NCI-H2081 treated with DMSO at 0.1 percent for 48 hours (cell line): ENCODE data around the gene ATAD3C.

Source experiments
- DNase-seq: peaks from one replicate; lab custom pipeline; 2025; lab: John Stamatoyannopoulos, UW

The ATAD3C gene

DNA sequence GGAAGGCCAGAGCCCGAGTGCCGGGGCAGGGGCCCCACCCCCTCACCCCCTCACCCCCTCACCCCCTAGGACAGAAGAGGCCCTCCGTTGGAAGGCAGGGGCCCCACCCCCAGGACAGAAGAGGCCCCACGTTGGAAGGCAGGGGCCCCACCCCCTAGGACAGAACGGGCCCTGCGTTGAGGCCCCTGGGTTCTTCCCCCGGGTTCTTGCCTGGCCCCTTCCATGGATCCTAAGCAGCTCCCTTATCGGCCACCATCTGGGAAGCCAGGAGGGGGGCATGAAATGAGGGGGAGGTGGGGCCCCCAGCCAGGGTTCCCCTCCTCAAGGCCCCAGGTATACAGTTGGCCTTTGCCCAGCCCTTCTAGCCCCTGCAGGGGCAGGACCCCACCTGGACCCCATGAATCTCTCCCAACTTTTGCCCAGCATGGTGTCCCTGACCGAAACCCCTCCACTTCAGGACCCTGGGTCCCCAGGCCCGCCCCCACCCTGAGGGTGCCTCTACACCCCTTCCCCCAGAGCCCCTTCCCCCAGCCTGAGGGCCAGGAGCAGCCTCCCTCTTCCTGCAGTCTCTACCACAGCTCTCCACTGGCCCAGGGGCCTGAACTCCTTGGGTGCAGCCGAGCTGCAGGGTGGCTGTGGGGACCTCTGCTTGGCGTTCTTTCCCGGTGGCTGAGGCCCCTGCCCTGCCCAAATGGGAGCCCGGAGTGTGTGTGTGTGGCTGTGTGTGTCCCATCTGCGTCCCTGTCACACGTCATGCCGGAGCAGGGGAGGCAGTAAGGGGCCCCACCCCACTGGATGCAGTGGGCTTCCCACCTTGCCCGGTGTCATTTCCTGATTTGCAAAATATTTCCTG, 18.3 kb upstream of the ATAD3C start:
- DNase-seq: no peak

DNA sequence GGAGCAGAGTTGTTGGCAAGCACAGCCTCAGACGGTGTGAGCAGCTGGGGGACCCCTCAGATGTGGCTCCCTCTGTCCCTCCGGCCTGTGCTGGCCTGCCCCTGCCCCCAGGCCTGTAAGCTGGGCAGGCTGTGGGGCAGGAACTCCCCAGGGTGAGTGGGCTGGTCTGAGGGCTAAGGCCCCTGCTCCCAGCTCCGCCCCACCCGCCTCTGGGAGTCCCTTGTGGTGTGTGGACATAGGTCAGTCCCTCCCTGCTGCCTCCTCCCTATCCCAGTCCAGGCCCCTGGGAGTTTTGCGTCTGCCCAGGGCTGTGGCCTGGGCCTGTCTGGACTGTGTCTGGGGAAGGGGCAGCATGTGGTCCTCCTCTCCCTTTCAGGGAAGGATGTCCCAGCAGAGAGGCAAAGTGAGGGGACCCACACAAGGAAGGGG, 17.6 kb upstream of the ATAD3C start:
- DNase-seq: no peak

DNA sequence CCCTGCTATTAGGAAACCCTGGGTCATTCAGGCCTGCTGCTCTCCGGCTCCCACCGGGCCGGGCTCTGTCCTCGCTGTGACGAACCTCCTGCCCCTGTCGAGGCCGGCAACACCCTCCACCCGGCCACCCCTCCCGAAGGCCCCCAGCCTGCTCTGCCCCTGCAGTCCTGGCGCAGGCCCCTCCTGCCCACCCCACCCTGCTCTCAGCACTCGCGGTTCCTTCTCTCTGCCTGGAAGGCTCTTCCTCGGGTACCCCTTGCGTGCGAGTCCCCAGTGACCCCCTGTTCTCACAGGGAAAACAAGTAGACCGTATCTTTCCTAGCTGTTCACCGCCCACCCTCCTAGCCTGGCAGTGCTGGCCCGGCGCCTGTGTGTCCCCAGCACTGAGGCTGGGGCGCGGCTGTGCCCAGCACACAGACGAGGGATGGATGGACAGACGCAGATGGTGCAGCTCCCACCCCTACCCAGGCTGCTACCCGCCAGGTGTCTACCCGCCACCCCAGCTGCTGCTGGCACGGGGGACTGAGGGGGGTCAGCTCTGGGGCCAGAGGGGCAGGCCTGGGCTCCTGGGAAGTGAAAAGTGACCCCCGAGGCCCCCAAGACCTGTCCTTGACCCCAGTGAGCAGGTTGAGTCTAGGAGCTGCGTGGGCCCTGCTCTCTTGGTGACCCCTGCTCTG, 17.1 kb upstream of the ATAD3C start:
- DNase-seq: no peak

DNA sequence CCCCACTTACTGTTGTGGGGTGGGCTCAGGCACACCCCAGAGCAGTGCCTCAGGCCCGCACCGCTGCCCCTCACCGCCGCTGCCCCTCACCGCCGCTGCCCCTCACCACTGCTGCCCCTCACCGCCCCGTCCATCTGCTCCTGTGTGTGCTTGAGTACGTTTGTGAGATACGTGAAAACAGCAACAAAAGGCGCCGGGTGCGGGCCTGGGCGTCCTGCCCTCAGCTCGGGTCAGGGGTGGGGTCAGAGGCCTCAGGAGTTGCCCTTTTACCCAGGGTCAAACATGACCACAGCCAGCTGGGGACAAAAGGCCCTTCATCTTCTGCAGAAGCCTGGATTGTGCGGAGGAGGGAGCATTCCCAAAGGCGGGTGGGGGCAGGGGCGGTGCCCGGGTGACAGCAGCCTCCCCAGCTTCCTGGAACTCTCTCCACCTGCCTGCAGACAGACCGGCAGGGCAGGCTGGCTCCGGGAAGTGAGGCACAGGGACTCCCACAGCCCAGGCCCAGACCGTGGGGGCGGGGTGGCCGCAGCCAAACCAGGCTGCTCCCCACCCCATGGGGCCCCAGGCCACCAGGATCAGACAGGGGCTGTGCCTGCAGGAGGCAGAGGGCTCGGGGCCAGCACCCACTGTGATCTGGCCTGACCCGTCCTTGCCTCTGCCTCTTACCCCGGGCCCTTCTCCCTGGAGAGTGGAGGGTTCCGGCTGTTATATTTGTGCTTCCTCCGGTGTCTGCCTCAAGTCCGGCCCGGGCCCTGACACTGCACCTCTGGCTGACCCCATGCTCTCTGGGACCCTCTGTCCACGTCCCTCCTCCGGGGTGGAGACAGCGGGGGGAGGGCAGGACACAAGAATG, 16.3 kb upstream of the ATAD3C start:
- DNase-seq: no peak

DNA sequence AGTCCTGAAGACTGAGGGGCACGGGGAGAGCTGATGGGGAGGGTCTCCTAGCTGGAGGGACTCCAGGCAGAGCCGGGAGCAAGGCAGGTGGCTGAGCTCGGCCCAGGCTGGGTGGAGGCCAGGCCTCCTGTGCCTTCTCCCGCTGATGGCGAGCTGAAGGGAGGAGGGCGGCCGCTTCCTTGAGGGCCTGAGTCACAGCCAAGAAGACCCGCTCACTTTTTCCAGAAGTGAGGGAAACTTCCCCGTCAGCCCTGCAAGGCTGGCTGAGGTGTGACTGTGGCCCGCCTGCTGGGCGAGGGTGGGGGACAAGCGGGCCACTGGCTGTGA, 15.7 kb upstream of the ATAD3C start:
- no peak for DNase-seq

DNA sequence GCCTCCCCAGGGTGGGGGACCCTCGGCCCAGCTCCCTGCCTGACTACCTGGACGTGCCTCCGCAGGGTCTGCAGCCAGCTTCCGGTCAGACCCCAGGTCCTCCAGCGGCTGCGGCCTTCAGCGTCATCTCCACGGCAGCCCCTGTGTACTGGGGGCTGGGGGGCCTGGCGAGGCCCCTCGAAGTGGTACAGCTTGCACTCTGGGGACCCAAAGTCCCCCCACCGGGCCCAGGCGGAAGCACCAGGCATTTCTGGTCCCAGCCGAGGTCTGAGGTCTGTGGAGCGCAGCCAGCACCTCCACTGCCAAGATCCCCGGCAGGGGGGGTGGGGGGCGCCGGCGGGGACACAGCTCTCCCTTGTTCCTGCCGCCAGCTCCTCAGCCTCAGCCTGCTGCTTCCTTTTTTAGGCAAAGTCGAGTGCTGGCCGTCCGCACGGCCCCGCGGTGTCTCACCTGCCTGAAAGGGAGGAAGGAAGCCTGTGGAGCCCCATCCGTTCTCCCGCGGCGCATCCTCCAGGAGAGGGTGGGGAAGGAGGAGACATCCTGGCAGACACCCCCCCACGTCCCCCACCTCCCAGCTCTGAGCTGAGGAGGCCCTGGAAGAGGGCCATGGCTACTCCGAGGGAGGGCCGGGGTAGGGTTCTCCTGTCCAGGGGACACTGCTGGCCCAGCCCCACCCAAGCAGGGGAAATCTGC, 15.2 kb upstream of the ATAD3C start:
- no peak for DNase-seq

DNA sequence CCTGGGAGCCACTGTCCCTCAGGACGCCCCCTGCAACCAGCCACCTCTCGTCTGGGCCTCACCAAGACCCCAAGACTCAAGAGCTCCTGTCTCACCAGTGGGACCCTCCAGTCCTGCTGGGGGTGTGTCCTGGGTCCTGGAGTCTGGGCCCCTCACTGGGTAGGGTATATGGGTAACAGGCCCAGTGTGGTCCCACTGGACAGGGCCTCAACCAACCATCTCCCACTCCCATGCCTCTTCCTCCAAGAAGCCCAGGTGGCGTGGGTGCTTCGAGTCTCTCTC, 14.7 kb upstream of the ATAD3C start:
- no peak for DNase-seq

DNA sequence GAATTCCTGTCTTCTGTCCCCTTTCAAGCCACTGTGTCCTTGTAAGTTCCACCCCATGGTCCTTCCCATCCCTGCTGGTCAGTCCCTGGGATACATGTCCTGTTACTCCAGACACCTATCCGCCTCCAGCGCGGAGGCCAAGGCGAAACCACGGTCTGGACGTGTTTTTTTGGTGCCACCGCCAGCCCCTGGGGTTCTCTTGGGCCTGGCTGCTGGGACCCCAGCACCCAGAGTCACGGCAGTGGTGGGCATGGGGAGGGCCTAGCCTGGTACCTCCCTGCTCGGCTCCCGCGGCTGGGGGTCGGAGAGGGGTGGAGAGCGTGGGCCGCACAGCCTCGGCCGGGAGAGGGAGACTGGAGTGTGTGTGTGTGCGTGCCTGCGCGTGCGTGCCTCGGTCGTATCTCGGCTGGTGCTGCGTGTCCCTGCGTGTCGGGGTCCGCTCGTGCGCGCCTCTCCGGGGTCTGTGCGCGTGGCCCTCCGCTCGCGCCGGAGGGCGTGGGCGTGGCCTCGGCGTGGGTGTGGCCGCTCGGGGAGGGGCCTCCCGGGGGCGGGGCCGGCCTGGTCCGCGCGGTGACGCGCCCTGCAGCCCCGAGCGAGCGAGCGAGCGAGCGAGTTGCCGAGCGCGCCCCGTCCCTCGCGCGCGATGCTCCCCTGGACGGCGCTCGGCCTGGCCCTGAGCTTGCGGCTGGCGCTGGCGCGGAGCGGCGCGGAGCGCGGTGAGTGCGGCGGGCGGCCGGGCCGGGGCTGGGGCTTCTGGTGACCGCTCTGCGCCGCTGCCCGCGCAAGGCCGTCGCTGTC, 14.2 kb upstream of the ATAD3C start, which contains the start of gene VWA1:
Gene VWA1 (plus strand): TSS at position 585 of the 798 bp plus-strand sequence. CDS start 59 bp downstream, at position 644.
- no peak for DNase-seq

DNA sequence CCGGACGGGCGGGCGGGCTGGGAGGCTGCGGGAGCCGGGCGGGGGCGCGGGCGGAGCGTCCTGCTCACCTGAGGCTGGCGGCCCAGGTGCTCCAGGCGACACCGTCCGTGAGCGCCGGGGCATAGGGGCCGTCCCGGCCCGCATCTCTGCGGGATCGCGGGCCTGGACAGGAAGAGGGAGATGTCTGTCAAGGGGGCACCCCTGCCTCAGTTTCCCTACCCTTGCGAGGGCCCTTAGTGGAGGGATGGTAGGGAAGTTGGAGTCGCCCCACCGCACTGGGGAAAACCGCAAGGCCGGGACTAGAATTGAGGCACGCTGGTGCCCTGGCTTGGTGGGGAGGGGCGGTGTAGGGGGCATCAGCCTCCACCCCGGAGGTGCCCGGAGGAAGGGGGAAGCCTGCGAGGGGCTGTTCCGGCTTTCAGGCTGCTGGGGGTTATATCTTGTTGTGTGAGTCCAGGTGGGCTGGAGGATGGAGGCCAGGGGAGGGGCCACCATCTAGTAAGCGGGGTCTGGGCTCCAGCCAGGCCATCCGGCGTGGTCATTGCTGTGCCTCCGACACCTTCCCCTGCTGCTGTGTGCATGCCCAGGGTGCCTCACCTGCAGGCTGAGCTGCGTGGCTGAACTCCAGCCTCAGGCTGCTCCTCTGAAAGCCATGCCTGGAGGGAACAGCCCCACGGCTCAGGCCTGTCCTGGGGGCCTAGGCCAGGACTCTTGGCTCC, 13.4 kb upstream of the ATAD3C start:
- no peak for DNase-seq

DNA sequence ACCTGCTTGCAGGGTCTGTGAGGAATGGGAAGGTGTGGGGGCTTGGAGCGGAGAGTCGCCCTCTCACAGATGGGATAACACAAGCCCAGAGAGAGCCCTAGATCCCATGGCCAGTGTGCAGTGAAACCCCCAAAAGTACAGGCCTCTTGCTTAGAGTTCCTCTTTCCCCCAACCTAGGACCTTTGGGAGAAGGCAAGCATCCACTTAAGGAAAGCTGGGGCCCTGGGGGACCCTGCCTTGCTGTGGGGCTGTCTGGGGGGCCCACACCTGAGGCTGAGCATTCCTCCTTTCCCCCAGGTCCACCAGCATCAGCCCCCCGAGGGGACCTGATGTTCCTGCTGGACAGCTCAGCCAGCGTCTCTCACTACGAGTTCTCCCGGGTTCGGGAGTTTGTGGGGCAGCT, 12.9 kb upstream of the ATAD3C start:
- no peak for DNase-seq

DNA sequence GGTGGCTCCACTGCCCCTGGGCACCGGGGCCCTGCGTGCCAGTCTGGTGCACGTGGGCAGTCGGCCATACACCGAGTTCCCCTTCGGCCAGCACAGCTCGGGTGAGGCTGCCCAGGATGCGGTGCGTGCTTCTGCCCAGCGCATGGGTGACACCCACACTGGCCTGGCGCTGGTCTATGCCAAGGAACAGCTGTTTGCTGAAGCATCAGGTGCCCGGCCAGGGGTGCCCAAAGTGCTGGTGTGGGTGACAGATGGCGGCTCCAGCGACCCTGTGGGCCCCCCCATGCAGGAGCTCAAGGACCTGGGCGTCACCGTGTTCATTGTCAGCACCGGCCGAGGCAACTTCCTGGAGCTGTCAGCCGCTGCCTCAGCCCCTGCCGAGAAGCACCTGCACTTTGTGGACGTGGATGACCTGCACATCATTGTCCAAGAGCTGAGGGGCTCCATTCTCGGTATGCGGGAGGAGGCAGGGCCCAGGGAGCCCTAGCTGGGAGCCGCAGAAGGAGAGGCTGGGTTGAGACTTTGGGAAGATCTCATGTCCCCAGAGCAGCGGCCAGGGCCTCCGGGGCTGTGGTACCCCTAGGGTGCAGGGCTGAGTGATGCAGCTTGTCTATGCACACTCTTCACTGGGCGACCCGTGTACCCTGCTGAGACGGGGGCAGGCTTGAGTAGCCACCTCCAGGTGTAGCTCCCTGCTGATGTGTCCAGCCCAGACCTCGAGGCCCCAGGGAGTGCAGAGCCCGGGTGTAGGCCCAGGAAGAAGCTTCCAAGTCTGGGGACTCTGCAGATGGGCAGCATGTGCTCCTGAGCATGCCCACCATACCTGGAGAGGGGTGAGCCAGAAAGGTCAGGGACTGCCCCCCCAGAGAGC, 12.2 kb upstream of the ATAD3C start:
- DNase-seq: no peak

DNA sequence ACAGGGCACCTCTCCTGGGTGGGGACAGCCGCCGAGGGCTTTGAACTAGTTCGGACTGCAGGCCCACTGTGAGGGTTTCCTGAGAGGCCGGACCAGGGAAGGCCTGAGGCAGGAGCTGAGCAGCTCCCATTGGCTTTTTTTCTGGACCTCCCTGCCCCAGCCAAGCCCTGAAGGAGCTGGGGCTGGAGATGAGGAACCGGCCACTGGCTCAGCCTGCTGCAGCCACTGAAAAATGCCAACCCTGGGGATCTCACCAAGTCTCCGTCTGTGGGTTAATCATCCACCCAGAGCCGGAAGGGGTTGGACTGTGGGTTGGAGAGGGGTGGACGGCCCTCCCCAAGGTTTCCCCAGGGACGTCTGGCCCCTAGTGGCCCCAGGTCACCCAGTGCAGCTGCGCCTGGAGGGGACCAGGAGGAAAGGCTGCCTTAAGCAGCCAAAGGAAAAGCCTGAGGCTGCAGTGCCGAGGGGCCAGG, 11.5 kb upstream of the ATAD3C start:
- DNase-seq: no peak

DNA sequence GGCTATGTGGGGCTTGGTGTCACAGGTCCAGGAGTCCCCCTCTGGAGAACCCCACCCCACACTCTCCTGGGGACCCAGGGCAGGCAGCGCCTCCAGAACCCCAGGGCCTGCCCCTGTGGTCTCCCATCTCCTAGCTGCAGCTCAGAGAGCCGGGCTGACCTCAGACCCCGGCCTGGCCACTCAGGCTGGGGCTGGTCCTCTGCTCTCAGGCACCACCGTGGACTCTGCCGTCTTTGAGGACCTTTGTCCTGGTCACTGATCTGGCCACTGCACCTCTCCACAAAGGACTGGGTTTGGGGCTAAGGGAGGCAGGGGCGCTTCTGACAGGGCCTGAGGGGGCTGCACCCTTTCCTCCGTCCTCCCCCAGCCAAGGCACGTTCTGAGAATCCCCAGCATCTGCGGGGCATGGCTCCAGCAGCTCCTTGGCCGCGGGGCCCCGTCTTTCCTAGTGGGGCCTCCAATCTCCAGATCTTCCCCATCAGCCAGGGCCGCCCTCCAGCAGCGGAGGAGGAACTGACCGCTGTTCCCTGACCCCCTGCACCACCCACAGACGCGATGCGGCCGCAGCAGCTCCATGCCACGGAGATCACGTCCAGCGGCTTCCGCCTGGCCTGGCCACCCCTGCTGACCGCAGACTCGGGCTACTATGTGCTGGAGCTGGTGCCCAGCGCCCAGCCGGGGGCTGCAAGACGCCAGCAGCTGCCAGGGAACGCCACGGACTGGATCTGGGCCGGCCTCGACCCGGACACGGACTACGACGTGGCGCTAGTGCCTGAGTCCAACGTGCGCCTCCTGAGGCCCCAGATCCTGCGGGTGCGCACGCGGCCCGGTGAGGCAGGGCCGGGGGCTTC, 10.7 kb upstream of the ATAD3C start:
- no peak for DNase-seq

DNA sequence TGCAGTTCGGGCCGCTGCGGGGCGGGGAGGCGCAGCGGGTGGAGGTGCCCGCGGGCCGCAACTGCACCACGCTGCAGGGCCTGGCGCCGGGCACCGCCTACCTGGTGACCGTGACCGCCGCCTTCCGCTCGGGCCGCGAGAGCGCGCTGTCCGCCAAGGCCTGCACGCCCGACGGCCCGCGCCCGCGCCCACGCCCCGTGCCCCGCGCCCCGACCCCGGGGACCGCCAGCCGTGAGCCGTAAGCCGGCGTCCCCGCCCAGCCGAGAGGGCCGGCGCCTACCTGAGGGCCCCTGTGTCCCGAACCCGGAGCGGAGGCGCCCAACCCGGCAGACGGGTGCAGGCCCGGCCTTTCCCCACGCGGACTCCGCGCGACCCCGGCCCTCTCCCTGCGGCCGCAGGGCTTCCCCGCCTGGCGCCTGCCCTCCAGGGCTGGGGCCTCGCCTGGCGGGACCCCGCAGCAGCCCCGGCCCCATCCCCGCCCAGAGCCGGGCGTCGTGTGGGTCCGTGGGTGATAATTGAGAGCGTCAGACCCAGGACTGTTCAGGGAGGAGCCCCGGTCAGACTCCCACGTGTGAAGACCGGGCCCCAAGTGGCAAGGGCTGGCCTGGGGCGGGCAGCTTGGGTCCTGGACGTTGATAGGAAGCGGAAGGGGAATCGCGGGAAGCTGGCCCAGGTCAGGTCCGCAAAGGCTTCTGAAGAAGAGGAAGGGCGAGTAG, 9.8 kb upstream of the ATAD3C start:
- no peak for DNase-seq

DNA sequence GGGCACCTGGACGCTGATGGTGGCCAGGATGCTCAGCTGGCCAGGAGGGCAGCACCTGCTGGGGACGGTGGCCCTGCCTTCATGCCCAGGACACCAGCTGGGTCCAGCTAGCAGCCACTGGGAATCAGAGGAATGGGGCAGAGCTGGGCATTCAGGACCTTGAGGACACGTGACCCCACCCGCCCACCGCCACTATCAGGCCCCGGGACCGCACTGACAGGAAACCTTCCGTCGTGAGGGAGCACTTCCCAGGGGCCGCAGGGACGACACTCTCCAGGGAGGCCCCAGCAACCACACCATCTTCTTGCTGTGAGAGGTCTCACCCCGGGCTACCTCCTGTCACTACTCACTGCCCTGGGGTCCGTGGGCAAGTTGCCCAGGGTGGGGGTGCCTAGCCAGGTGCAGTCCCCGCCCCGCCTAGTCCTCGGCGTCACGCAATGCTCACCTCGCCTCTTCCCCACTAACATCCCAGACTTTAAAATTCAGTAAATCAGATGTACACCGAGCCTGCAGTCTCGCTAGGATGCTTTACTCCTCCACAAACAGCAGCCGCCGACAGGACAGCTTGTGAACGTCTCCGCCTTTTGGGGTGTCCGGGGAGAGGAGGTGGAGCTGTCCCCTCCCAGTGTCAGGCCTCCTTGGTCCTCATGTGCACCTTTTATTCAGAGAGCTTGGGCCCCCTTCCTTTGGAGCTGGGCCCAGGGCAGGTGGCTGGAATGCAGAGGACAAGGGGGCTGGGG, 9.1 kb upstream of the ATAD3C start:
- DNase-seq: no peak

DNA sequence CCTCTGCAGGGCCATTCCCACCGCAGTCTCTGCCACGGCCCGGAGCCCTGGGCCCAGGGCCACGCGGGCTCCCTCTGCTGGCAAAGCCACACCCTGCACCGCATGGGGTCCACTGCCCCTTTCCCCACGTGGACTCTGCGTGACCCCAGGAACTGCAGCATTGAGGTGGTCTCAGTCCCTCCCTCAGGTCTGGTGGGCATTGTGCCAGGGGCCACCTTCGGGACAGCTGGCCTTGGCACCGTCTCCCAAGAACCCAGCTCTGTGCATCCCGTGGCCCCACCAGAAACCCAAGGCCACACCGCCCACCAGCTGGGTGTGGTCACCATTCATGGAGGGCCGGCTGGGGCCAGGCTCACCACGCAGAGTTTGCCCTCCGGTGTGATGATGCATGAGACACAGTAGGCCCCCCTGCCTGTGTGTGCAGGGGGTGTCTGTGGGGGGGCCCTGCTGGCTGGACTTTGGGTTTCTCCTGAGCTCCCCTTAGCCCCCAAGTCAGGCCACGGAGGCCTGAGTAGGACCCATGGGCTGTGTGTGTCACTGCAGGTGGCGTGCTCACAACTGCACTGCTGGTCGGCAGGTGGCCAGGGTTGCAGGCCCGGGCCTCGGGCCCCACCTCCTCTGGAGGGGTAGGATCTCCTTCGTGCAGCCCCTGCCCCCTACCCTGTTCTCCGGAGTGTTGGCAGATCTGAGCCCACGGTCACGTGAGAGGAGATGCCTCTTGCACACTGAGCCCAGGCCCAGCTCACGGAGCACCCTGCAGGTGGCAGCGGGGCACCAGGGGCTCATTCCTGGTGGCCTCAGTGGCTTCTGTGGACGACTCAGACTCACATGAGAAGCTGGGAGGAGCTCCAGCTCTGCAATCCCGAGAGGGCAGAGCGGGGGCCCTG, 8.2 kb upstream of the ATAD3C start:
- no peak for DNase-seq
